HEK293T (cell line): ENCODE measurements around the gene ASB3.
"Not testable (repeated sequence)": the region's sequence is repeated elsewhere in the genome, so short reads cannot be mapped to it uniquely, and the experiment has no call there.

Experiments used
- CTCF ChIA-PET: fragments of 350-600 bp; formaldehyde crosslinking; extraction: SDS; loops from one replicate; lab custom pipeline; 2021; ENCODE audit warnings: antibody characterized with exemption, inconsistent platforms; lab: Yijun Ruan, JAX
- POLR2A ChIA-PET: fragments of 350-600 bp; formaldehyde crosslinking; extraction: SDS; loops from one replicate; lab custom pipeline; 2020; ENCODE audit warnings: antibody characterized with exemption, inconsistent platforms; lab: Yijun Ruan, JAX
- DNase-seq: peaks from one replicate; pipeline ENCODE4 v3.0.0; 2012; ENCODE audit warnings: mixed read lengths; ENCODE audit errors: extremely low spot score
- ARNT ChIP-seq: fragments of 450-650 bp; IDR thresholded peaks from 2 replicates; pipeline ENCODE4 v1.6.1; 2017; ENCODE audit warnings: mild to moderate bottlenecking
- BHLHE40 ChIP-seq: fragments of 450-650 bp; IDR thresholded peaks from 2 replicates; pipeline ENCODE4 v1.6.1; 2016; ENCODE audit warnings: mild to moderate bottlenecking, moderate library complexity, borderline replicate concordance
- CTBP1 ChIP-seq: fragments of 450-650 bp; IDR thresholded peaks from 2 replicates; pipeline ENCODE4 v1.6.1; 2016; ENCODE audit warnings: borderline replicate concordance
- ELF4 ChIP-seq: fragments of 450-650 bp; IDR thresholded peaks from 2 replicates; pipeline ENCODE4 v1.6.1; 2017; ENCODE audit warnings: antibody characterized with exemption
- FOXA1 ChIP-seq: fragments of 450-650 bp; IDR thresholded peaks from 2 replicates; pipeline ENCODE4 v1.6.1; 2016; ENCODE audit warnings: mild to moderate bottlenecking
- FOXK2 ChIP-seq: fragments of 450-650 bp; IDR thresholded peaks from 2 replicates; pipeline ENCODE4 v1.6.1; 2016; ENCODE audit warnings: mild to moderate bottlenecking
- FOXM1 ChIP-seq: fragments of 450-650 bp; IDR thresholded peaks from 2 replicates; pipeline ENCODE4 v1.6.1; 2017; ENCODE audit warnings: mild to moderate bottlenecking, borderline replicate concordance
- HDGF ChIP-seq: fragments of 450-650 bp; IDR thresholded peaks from 2 replicates; pipeline ENCODE4 v1.6.1; 2017; ENCODE audit warnings: antibody characterized with exemption, borderline replicate concordance
- L3MBTL2 ChIP-seq: fragments of 450-650 bp; conservative IDR thresholded peaks from 2 replicates; pipeline ENCODE4 v1.6.1; 2016; ENCODE audit warnings: mild to moderate bottlenecking
- LEF1 ChIP-seq: fragments of 450-650 bp; IDR thresholded peaks from 2 replicates; pipeline ENCODE4 v1.6.1; 2017; ENCODE audit warnings: mild to moderate bottlenecking, borderline replicate concordance
- NFRKB ChIP-seq: fragments of 450-650 bp; IDR thresholded peaks from 2 replicates; pipeline ENCODE4 v1.6.1; 2016; ENCODE audit warnings: mild to moderate bottlenecking, moderate library complexity
- PKNOX1 ChIP-seq: fragments of 450-650 bp; IDR thresholded peaks from 2 replicates; pipeline ENCODE4 v1.6.1; 2016
- SP1 ChIP-seq: fragments of 450-650 bp; IDR thresholded peaks from 2 replicates; pipeline ENCODE4 v1.6.1; 2017
- SUZ12 ChIP-seq: fragments of 450-650 bp; IDR thresholded peaks from 2 replicates; pipeline ENCODE4 v1.6.1; 2016; ENCODE audit warnings: mild to moderate bottlenecking
- TARDBP ChIP-seq: fragments of 450-650 bp; IDR thresholded peaks from 2 replicates; pipeline ENCODE4 v1.6.1; 2016
- ZNF384 ChIP-seq: fragments of 450-650 bp; IDR thresholded peaks from 2 replicates; pipeline ENCODE4 v1.6.1; 2016

The ASB3 gene

GRCh38 chr2:53690876-53691275 lies 95.9 kb downstream of the ASB3 start:
- CTCF ChIA-PET, result no interaction called here
- no peak for DNase-seq
- no peak for TF ChIP-seq PKNOX1
- no peak for TF ChIP-seq ZNF384
- TF ChIP-seq FOXM1, result no peak
- TF ChIP-seq SUZ12, result no peak
- no peak for TF ChIP-seq TARDBP
- no peak for TF ChIP-seq FOXK2
- no peak for TF ChIP-seq CTBP1
- TF ChIP-seq FOXA1, result no peak
- no peak for TF ChIP-seq NFRKB
- no peak for TF ChIP-seq L3MBTL2
- TF ChIP-seq BHLHE40, result no peak
- TF ChIP-seq HDGF, result no peak
- TF ChIP-seq SP1, result no peak
- no peak for TF ChIP-seq ELF4
- POLR2A ChIA-PET, result no interaction called here

- no peak for DNase-seq
- TF ChIP-seq NFRKB, result no peak
- no peak for TF ChIP-seq ELF4
- no peak for TF ChIP-seq BHLHE40
- TF ChIP-seq L3MBTL2, result no peak
- TF ChIP-seq HDGF, result no peak
- no peak for TF ChIP-seq PKNOX1
- no peak for TF ChIP-seq SUZ12
- TF ChIP-seq CTBP1, result no peak
- TF ChIP-seq LEF1, result no peak
- no peak for TF ChIP-seq SP1
- TF ChIP-seq ARNT, result no peak
- TF ChIP-seq FOXM1, result no peak
- no peak for TF ChIP-seq TARDBP
- no peak for TF ChIP-seq ZNF384
- CTCF ChIA-PET, result no interaction called here
- POLR2A ChIA-PET, result no interaction called here
Observed at GRCh38 chr2:53672881-53673522, 113.8 kb downstream of the ASB3 start.

- no peak for DNase-seq
- POLR2A ChIA-PET, result no interaction called here
- CTCF ChIA-PET, result no interaction called here
- no peak for TF ChIP-seq FOXA1
- TF ChIP-seq PKNOX1, result peak; percentile 13; the same call in 1 of the 2 replicates
Observed at GRCh38 chr2:53670331-53670730, 116.4 kb downstream of the ASB3 start.

- CTCF ChIA-PET, result interaction anchor here (0.6 kb wide), 1 partner anchor 10 kb away, joined by 4 read pairs; no protein-coding TSS in a partner anchor
- TF ChIP-seq LEF1, result no peak
- no peak for TF ChIP-seq ZNF384
- no peak for TF ChIP-seq CTBP1
- no peak for TF ChIP-seq NFRKB
- TF ChIP-seq SP1, result no peak
- no peak for TF ChIP-seq ELF4
- no peak for TF ChIP-seq HDGF
- no peak for TF ChIP-seq FOXA1
- TF ChIP-seq BHLHE40, result no peak
- no peak for TF ChIP-seq PKNOX1
- TF ChIP-seq TARDBP, result no peak
- TF ChIP-seq FOXM1, result no peak
- no peak for DNase-seq
- POLR2A ChIA-PET, result no interaction called here
Observed at GRCh38 chr2:53668624-53669026, 118.1 kb downstream of the ASB3 start.

GRCh38 chr2:53667130-53667529 lies 119.6 kb downstream of the ASB3 start:
- DNase-seq, CTCF ChIA-PET, POLR2A ChIA-PET: not testable (repeated sequence)

- no peak for DNase-seq
- TF ChIP-seq HDGF (no peak), CTBP1 (no peak), FOXM1 (no peak), BHLHE40 (no peak), L3MBTL2 (no peak), TARDBP (no peak), NFRKB (no peak), FOXK2 (no peak), FOXA1 (no peak), ZNF384 (no peak), PKNOX1 (no peak), ARNT (no peak), SUZ12 (no peak), LEF1 (no peak), ELF4 (no peak)
- CTCF ChIA-PET, result no interaction called here
- POLR2A ChIA-PET, result no interaction called here
Observed at GRCh38 chr2:53660886-53661285, 125.9 kb downstream of the ASB3 start.

GRCh38 chr2:53658474-53658873 lies 128.3 kb downstream of the ASB3 start:
- POLR2A ChIA-PET, CTCF ChIA-PET, DNase-seq: not testable (repeated sequence)
